Thoracic aorta (tissue), 2 donors: ENCODE data around the gene ALOX5. TPM values are rescaled to one million over a fixed set of nuclear protein-coding genes. Genes with fewer than 3 reads are reported as not detected.

Experiments used
- ATAC-seq: fragments of 150-250 bp; one replicate; pipeline ENCODE4 v1.8.0; 2017; ENCODE audit warnings: low read depth; ENCODE audit not compliant: insufficient number of reproducible peaks, low FRiP score
- DNase-seq: peaks from one replicate; pipeline ENCODE4 v3.0.0-alpha.2; 2020; ENCODE audit warnings: low spot score
- H3K27ac ChIP-seq, 2 donors: fragments of 200-600 bp; sonication (generic); 1 replicate in 1 of 2; 2 replicates in 1 of 2; pipeline ENCODE4 v1.5.1; 2016; ENCODE audit warnings: mild to moderate bottlenecking in 2 of 2, moderate library complexity in 2 of 2
- H3K27me3 ChIP-seq: fragments of 200-600 bp; sonication (generic); replicated peaks from 2 replicates; pipeline ENCODE4 v1.6.0; 2016; ENCODE audit warnings: mild to moderate bottlenecking; ENCODE audit not compliant: insufficient read depth
- H3K36me3 ChIP-seq: fragments of 200-600 bp; sonication (generic); one replicate; pipeline ENCODE4 v1.5.1; 2016
- H3K4me1 ChIP-seq, 2 donors: fragments of 200-600 bp; sonication (generic); 1 replicate in 1 of 2; 2 replicates in 1 of 2; pipeline versions ENCODE4 v1.5.1 to v1.6.0; 2016; ENCODE audit warnings: low read depth in 2 of 2, mild to moderate bottlenecking in 1 of 2; ENCODE audit not compliant: control insufficient read depth in 1 of 2
- H3K4me3 ChIP-seq: fragments of 200-600 bp; sonication (generic); 2 replicates; pipeline ENCODE4 v1.5.1; 2016; ENCODE audit warnings: mild to moderate bottlenecking
- H3K9me3 ChIP-seq: fragments of 200-600 bp; sonication (generic); 2 replicates; pipeline ENCODE4 v1.5.1; 2016
- total RNA-seq, 2 donors: library from RNA; depleted of rRNA; stranded (reverse); fragments of >200 nt; gene quantifications; one replicate each; pipeline versions ENCODE4 v1.1.0 to v1.2.3, GENCODE V29; 2016
- TF ChIP-seq, protein P1 (sequence below): fragments of 200-600 bp; sonication (generic); IDR thresholded peaks from one replicate; pipeline ENCODE4 v1.5.1; 2019; ENCODE audit warnings: antibody characterized with exemption

The ALOX5 gene
- total RNA-seq, 2 donors from 2014 or later, result 64.1 to 69.7 TPM

DNA sequence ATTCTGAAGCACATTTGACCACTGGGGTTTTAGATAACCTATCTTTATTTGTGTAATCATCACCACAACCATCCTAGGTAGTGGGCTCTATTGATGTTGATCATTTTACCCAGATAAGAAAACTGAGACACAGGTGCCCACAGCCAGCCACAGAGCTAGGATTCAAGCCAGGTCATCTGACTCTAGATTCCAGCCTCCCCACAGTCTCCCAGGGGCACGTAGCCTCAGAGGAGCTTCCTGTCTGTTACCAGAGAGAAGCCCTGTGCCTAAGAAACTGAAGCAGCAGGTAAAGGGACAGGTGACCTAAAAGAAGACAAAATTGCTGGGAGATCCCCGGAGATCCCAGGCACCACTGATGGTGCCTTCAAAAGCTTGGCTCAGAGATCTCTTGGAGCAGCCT lies 55.8 kb downstream of the ALOX5 start:
- H3K36me3 ChIP-seq, result no peaks in the 10 kb centered on the region
- H3K27me3 ChIP-seq, result no peaks in the 10 kb centered on the region
- H3K4me3 ChIP-seq, result no peak overlapping the region
- H3K9me3 ChIP-seq, result no peaks in the 10 kb centered on the region
- no peak for ATAC-seq
- no peak overlapping the region for H3K27ac ChIP-seq
- TF ChIP-seq, protein P1, sequence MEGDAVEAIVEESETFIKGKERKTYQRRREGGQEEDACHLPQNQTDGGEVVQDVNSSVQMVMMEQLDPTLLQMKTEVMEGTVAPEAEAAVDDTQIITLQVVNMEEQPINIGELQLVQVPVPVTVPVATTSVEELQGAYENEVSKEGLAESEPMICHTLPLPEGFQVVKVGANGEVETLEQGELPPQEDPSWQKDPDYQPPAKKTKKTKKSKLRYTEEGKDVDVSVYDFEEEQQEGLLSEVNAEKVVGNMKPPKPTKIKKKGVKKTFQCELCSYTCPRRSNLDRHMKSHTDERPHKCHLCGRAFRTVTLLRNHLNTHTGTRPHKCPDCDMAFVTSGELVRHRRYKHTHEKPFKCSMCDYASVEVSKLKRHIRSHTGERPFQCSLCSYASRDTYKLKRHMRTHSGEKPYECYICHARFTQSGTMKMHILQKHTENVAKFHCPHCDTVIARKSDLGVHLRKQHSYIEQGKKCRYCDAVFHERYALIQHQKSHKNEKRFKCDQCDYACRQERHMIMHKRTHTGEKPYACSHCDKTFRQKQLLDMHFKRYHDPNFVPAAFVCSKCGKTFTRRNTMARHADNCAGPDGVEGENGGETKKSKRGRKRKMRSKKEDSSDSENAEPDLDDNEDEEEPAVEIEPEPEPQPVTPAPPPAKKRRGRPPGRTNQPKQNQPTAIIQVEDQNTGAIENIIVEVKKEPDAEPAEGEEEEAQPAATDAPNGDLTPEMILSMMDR, result no peak
- H3K4me1 ChIP-seq, result no peaks in the 10 kb centered on the region
- DNase-seq, result no peak

DNA sequence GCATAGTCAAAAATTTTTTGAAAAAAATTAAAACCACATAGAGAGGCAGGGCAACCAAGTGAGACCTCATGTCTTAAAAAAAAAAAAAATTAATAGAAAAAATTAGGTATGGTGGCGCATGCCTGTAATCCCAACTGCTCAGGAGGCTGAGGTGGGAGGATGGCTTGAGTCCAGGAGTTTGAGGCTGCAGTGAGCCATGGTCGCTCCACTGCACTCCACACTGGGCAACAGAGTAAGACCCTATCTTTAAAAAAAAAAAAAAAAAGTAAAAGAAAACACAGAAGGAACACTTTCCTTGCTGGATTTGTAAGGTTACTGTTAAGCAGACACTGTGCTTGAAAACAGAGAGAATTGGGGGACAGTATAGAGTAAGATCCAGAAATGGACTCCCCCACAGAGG lies 58.1 kb downstream of the ALOX5 start:
- Histone ChIP-seq H3K36me3 (no peaks in the 10 kb centered on the region), H3K9me3 (no peaks in the 10 kb centered on the region), H3K4me1 (no peaks in the 10 kb centered on the region), H3K27ac (no peak overlapping the region), H3K4me3 (no peak overlapping the region), H3K27me3 (no peaks in the 10 kb centered on the region)
- ATAC-seq, result no peak
- TF ChIP-seq, protein P1, result no peak
- DNase-seq, result no peak

DNA sequence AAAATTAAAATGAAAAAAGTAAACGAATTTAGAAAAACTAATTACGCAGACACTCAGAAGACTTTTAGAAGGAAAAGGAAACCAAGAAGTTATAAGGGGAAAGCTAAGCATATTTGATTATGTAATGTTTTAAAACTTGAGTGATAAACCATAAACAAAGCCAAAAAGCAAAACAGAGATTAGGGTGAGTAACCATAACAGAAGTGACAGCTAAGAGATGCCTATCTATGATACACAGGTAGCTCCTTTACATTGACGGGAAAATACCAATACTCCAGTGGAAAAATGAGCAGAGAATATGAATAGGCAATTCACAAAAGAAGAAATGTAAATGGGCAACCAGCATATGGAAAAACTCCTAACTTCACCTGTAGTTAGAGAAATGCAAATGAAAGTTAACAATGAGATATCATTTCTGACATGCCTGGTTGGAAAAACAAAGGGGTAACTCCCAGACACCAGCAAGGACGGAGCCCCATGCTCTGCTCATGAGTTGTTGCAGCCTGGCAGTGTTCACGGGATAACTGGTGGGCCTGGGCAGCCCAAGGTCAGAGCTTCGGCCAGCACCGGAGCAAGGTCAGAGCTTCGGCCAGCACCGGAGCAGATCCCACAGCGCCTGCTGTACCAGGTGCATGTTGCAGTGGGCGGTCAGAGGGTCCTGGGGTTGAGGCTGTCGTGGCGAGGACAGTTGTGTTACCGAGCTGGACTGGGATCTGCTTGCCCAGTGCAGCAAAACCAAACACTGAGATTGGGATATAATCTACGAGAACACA lies 58.9 kb downstream of the ALOX5 start:
- no peak overlapping the region for H3K27ac ChIP-seq
- TF ChIP-seq, protein P1, result no peak
- H3K4me1 ChIP-seq, result no peaks in the 10 kb centered on the region
- DNase-seq (no peak), ATAC-seq (no peak)
- no peak overlapping the region for H3K4me3 ChIP-seq
- no peaks in the 10 kb centered on the region for H3K27me3 ChIP-seq
- no peaks in the 10 kb centered on the region for H3K9me3 ChIP-seq
- H3K36me3 ChIP-seq, result no peaks in the 10 kb centered on the region

DNA sequence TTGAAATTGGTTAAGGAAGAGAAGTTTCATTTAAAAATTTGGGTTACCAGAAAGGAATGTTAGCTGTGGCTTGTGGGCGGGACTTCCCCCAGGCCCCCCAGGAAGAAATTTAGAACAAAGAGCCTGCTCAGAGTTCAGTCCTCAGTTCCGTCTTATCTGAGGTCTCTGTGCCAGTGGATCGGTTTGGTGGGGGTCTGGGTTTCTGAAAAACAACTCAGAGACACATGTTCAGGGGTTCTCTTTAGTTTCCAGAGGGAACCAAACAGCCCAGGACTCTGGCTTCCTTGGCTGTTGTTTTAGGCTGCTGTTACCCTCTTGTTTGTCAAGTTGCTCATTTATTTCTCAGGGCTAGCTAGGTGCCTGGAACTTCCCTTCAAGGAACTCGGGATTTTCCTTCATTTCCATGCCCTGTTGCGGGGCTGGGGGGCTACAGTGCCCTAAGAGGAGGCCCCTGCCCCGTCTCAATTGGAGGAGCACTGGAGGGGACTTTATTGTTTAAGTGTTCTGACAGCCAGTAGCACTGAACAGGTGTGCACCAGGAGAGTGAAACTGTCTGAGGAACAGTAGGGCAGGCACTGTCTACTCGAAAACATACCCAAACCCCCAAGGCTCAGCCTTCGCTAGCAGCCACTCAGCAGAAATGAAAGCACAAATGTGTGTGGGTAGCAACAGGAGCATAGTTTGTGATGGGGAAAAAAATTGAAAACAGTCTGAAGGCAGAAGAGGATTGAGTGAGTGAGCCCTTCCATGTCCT lies 59.9 kb downstream of the ALOX5 start:
- Histone ChIP-seq H3K4me1 (no peaks in the 10 kb centered on the region), H3K9me3 (no peaks in the 10 kb centered on the region), H3K36me3 (no peaks in the 10 kb centered on the region), H3K4me3 (no peak overlapping the region), H3K27ac (no peak overlapping the region), H3K27me3 (no peaks in the 10 kb centered on the region)
- TF ChIP-seq, protein P1, result no peak
- DNase-seq (no peak), ATAC-seq (no peak)

DNA sequence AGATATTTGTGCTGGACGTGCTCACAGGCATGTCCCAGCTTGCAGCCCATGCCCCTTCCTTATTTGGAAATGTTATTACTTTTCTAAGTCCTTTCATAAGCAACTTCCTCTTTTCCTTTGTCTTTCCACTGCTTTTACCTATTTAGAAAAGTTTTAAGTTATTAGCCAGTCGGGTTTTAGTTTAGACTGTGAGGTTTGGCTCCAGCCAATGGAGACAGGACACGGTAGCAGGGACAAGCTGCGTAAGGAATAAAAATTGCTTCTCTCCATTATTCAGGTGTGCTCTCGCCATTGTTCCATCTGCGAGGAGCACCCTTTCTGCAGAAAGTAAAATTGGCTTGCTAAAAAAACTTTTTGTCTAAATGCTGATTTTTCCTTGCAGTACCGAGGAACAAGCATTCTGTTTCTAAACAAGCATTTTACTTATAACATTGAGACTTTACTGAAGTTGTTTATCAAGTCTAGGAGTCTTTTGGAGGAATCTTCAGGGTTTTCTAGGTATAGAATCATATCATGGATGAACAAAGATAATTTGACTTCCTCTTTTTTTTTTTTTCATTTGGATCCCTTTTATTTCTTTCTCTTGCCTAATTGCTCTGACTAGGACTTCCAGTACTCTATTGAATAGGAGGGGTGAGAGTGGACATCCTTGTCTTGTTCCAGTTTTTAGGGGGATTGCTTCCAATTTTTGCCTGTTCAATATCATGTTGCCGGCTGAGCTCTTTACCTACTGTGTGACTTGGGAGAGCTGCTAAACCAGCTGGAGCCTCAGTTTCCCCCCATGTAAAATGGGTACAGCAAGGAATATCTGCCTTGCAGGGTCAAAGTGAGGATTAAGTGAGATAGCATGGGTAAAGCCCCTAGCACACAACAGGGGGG lies 63.8 kb downstream of the ALOX5 start:
- H3K4me1 ChIP-seq, result no peaks in the 10 kb centered on the region
- DNase-seq (no peak), ATAC-seq (no peak)
- no peaks in the 10 kb centered on the region for H3K36me3 ChIP-seq
- H3K9me3 ChIP-seq, result no peaks in the 10 kb centered on the region
- H3K27me3 ChIP-seq, result no peaks in the 10 kb centered on the region
- no peak overlapping the region for H3K27ac ChIP-seq
- H3K4me3 ChIP-seq, result no peak overlapping the region
- TF ChIP-seq, protein P1, result no peak
